ENCODE measurements around the gene AMPD2.

GRCh38 chr1:109658533-109659042, 39.0 kb downstream of the AMPD2 start:
- TF ChIP-seq CTCF (optimal IDR thresholded peaks at IDR 0.05 in 1 of 3, IDR thresholded peaks at IDR 0.05 in 1 of 3, conservative IDR thresholded peaks at IDR 0.05 in 1 of 3; ENCODE audit: extremely low read depth in 1 of 3, insufficient read depth in 2 of 3, low read length in 3 of 3) = no peak
- no peak for TF ChIP-seq EZH2 (IDR thresholded peaks at IDR 0.05; ENCODE audit: low read length)
